Muscle layer of duodenum (tissue), 2 donors: ENCODE results near the gene SLC35F4.
"Not testable (repeated sequence)": the region's sequence is repeated elsewhere in the genome, so short reads cannot be mapped to it uniquely, and the experiment has no call there.

Source experiments
- H3K27ac ChIP-seq: one replicate; pipeline ENCODE4 v1.7.0; 2013; ENCODE audit warnings: mild to moderate bottlenecking, low read length
- H3K27me3 ChIP-seq: one replicate; pipeline ENCODE4 v1.7.0; 2013; ENCODE audit warnings: low read depth, mild to moderate bottlenecking, control low read depth, low read length
- H3K36me3 ChIP-seq, 2 donors: one replicate each; pipeline ENCODE4 v1.7.0; 2013; ENCODE audit warnings: low read length in 2 of 2, control low read depth in 1 of 2, mild to moderate bottlenecking in 1 of 2; ENCODE audit not compliant: insufficient read depth in 2 of 2, control insufficient read depth in 1 of 2
- H3K4me1 ChIP-seq, 2 donors: one replicate each; pipeline ENCODE4 v1.7.0; 2013; ENCODE audit warnings: low read length in 2 of 2, mild to moderate bottlenecking in 2 of 2, control low read depth in 1 of 2, moderate library complexity in 1 of 2; ENCODE audit not compliant: insufficient read depth in 2 of 2, control insufficient read depth in 1 of 2
- H3K4me3 ChIP-seq, 2 donors: one replicate each; pipeline ENCODE4 v1.7.0; 2013; ENCODE audit warnings: low read length in 2 of 2, low read depth in 1 of 2, mild to moderate bottlenecking in 1 of 2
- H3K9me3 ChIP-seq, 2 donors: one replicate each; pipeline ENCODE4 v1.7.0; 2013; ENCODE audit warnings: low read length in 2 of 2, control low read depth in 1 of 2, mild to moderate bottlenecking in 1 of 2; ENCODE audit not compliant: control insufficient read depth in 1 of 2
- donor health status: healthy.

SLC35F4 gene

GRCh38 chr14:57747036-57747435, 118.9 kb downstream of the SLC35F4 start:
- H3K36me3 ChIP-seq: no peaks in the 10 kb centered on the region
- no peaks in the 10 kb centered on the region for H3K4me1 ChIP-seq
- no peak overlapping the region for H3K27ac ChIP-seq
- no peaks in the 10 kb centered on the region for H3K9me3 ChIP-seq
- no peaks in the 10 kb centered on the region for H3K27me3 ChIP-seq
- no peak overlapping the region for H3K4me3 ChIP-seq

GRCh38 chr14:57746563-57746962, 119.3 kb downstream of the SLC35F4 start:
- H3K9me3 ChIP-seq: no peaks in the 10 kb centered on the region
- no peaks in the 10 kb centered on the region for H3K27me3 ChIP-seq
- H3K4me1 ChIP-seq: no peaks in the 10 kb centered on the region
- no peak overlapping the region for H3K4me3 ChIP-seq
- H3K36me3 ChIP-seq: no peaks in the 10 kb centered on the region
- H3K27ac ChIP-seq: no peak overlapping the region

GRCh38 chr14:57739516-57739915, 126.4 kb downstream of the SLC35F4 start:
- Histone ChIP-seq H3K27ac (no peak overlapping the region), H3K4me3 (no peak overlapping the region)

DNA sequence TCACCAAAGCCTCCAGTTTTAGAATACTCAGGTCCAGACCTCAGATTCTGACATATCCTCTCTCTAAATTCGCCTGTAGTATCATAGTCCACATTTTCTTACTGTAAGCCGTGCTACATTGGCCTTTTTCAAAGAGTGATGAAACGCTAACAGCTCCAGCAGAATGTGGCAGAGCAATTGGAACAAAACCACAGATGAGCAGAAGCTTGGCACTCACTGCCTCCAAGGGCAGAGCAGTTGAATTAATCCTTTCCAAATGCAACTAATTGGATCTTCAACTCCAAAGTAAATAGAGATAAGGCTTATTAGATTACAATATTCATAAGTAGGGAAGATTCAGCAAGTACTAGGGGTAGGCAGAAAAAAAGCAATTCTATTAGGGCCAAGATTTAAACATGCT, 128.3 kb downstream of the SLC35F4 start:
- no peak overlapping the region for H3K4me3 ChIP-seq
- H3K27me3 ChIP-seq: no peaks in the 10 kb centered on the region
- H3K27ac ChIP-seq: no peak overlapping the region
- H3K4me1 ChIP-seq: no peaks in the 10 kb centered on the region
- no peaks in the 10 kb centered on the region for H3K9me3 ChIP-seq
- H3K36me3 ChIP-seq: no peaks in the 10 kb centered on the region

More at GRCh38 chr14:57739516-57739915, 126.4 kb downstream of the SLC35F4 start:
- Histone ChIP-seq H3K27me3 (no peaks in the 10 kb centered on the region), H3K4me1 (no peaks in the 10 kb centered on the region), H3K36me3 (no peaks in the 10 kb centered on the region), H3K9me3 (no peaks in the 10 kb centered on the region)

DNA sequence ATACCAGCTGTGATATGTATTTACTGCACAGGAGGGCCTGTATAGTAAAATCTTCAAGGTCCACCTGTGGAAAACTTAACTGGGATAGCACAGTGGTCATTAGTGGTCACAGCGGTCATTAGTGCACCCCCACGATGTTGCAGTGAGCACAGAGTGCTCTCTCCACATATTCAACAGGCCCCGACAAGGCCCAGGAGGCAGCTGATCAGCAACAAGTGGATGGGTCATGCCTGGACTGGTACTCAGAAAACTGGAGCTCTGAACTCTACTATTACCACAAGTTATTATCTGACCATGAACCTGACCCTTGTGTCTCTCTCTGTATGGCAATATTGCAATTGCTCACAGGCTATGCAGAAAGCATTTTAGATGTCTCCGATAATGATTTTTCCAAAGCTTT, 129.5 kb downstream of the SLC35F4 start:
- no peaks in the 10 kb centered on the region for H3K27me3 ChIP-seq
- H3K27ac ChIP-seq: no peak overlapping the region
- no peak overlapping the region for H3K4me3 ChIP-seq
- H3K4me1 ChIP-seq: no peaks in the 10 kb centered on the region
- H3K9me3 ChIP-seq: no peaks in the 10 kb centered on the region
- H3K36me3 ChIP-seq: no peaks in the 10 kb centered on the region

DNA sequence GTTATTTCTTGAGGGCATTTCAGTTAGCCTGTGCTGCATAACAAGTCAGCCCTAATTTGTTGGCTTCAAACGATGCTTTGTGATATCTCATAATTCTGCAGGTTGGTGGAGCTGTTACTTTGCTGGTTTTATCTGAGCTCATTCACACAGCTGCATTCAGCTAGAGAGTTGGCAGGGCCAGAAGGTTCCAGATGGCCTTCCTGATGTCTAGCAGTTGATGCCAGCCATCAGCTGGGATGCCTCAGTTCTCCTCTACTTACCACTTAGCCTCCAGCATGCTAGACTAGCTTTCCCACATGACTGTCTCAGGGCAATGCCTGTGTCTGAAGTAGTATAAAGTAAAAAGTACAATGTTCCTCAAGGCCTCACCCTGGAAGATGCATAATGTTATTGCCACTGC, 130.6 kb downstream of the SLC35F4 start:
- H3K9me3 ChIP-seq: no peaks in the 10 kb centered on the region
- no peaks in the 10 kb centered on the region for H3K4me1 ChIP-seq
- H3K36me3 ChIP-seq: no peaks in the 10 kb centered on the region
- no peaks in the 10 kb centered on the region for H3K27me3 ChIP-seq
- no peak overlapping the region for H3K4me3 ChIP-seq
- no peak overlapping the region for H3K27ac ChIP-seq

DNA sequence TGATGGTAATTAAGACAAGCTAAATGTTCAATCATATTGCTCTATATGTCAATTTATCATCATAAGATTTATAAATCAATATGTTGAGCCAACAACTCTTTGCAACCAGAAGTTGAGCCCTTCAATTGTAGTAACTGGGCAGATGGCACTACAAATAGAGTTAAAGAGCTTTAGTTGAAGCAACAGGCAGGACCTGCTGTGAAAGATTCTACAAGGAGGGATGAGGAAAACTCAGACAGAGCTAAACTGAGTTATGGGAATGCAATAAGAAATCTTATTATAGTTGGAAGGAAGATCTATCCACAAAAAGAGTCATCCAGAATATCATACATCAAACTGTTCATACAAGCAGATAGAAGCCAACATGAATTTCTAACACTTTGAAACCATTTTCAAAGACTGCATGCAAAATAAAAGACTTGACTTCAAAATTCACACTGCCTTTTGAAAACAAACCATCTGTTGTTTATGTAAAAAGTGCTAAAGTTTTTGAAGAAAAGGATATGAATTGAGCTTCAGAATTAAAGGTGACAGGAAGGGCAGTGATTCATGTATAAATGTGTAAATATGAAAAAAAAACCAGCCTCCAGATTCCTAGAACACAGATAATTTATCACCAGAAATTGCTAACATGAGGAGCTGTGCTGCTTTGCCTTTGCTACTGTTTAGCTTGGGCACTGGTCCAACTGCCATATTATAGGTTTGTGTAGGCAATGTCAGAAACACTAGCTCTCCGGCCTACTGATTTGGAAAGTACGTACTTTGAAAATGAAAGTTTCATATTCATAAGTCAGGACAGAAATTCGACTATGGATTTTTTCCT, 133.2 kb downstream of the SLC35F4 start:
- no peaks in the 10 kb centered on the region for H3K36me3 ChIP-seq
- H3K4me1 ChIP-seq: no peaks in the 10 kb centered on the region
- no peak overlapping the region for H3K27ac ChIP-seq
- no peak overlapping the region for H3K4me3 ChIP-seq
- H3K9me3 ChIP-seq: no peaks in the 10 kb centered on the region
- H3K27me3 ChIP-seq: no peaks in the 10 kb centered on the region

- Histone ChIP-seq H3K4me1 (no peaks in the 10 kb centered on the region), H3K4me3 (no peak overlapping the region), H3K9me3 (no peaks in the 10 kb centered on the region), H3K27ac (no peak overlapping the region), H3K27me3 (no peaks in the 10 kb centered on the region), H3K36me3 (no peaks in the 10 kb centered on the region)
These were observed 136.4 kb downstream of the SLC35F4 start for GRCh38 chr14:57729208-57730187.

- Histone ChIP-seq H3K27ac (no peak overlapping the region), H3K36me3 (no peaks in the 10 kb centered on the region), H3K4me3 (no peak overlapping the region), H3K4me1 (no peaks in the 10 kb centered on the region), H3K9me3 (no peaks in the 10 kb centered on the region), H3K27me3 (no peaks in the 10 kb centered on the region)
These were observed 140.4 kb downstream of the SLC35F4 start for GRCh38 chr14:57725399-57726077.

DNA sequence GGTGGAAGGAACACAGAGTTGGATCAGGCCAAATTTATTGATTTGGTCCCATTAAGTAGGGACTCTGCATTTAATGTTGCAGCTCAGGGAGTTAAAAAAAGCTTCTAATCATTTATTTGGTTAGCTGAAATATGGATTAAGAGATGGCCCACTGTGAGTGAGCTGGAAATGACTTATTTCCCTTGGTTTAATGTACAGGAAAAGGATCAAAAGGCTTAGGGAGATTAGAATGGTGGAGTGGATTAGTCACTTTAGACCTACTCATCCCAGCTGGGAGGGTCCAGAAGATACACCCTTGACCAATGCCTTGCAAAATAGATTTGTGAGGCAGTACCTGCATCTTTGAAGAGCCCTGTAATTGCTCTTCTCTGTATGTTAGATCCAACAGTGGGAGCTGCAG, 143.8 kb downstream of the SLC35F4 start:
- H3K9me3 ChIP-seq, H3K27ac ChIP-seq, H3K36me3 ChIP-seq, H3K4me1 ChIP-seq, H3K4me3 ChIP-seq, H3K27me3 ChIP-seq: not testable (repeated sequence)

DNA sequence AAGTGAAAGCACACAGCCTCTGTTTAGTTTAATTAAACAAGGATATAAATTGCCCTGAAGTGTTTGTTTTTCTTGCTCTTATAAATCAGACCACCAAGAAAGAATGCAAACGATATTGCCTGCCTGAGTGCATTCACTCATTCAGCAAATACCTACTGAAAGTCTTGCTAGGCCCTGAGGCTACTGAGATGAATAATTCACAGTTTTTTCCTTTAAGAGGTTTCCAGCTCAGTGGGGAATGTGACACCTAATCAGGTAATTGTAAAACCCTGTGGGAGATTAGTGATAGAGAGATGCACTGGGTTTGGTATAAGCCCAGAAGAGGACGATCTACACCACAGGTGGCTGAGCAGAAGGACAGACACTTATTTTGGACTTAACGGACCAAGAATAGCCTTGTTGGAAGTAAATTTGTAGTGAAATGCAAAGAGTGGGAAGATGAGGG, 151.4 kb downstream of the SLC35F4 start:
- Histone ChIP-seq H3K36me3 (no peaks in the 10 kb centered on the region), H3K4me1 (no peaks in the 10 kb centered on the region), H3K9me3 (peaks cover 0 to 10% of the 10 kb centered on the region in 2 donors), H3K27ac (no peak overlapping the region), H3K27me3 (no peaks in the 10 kb centered on the region), H3K4me3 (no peak overlapping the region)
